COR-L47 (cell line): ENCODE results near the gene ACSS1.

Experiments
- DNase-seq: peaks from one replicate; lab custom pipeline; 2025; lab: John Stamatoyannopoulos, UW

ACSS1 gene

GRCh38 chr20:25046181-25046641 is 11.7 kb downstream of the ACSS1 start:
- DNase-seq, result no peak

- DNase-seq, result no peak
Observed at GRCh38 chr20:25045343-25045712, 12.6 kb downstream of the ACSS1 start.

- no peak for DNase-seq
Observed at GRCh38 chr20:25044660-25045342, 13.1 kb downstream of the ACSS1 start.

- DNase-seq, result no peak
Observed at GRCh38 chr20:25044261-25044560, 13.7 kb downstream of the ACSS1 start.

- DNase-seq, result no peak
Observed at GRCh38 chr20:25043499-25044260, 14.3 kb downstream of the ACSS1 start.

GRCh38 chr20:25042531-25043498 is 15.1 kb downstream of the ACSS1 start:
- DNase-seq, result no peak

GRCh38 chr20:25041813-25042530 is 16.0 kb downstream of the ACSS1 start:
- no peak for DNase-seq

- no peak for DNase-seq
Observed at GRCh38 chr20:25040438-25040831, 17.5 kb downstream of the ACSS1 start.

GRCh38 chr20:25039697-25040437 is 18.1 kb downstream of the ACSS1 start:
- DNase-seq, result no peak

- DNase-seq, result no peak
Observed at GRCh38 chr20:25038591-25039015, 19.3 kb downstream of the ACSS1 start.

GRCh38 chr20:25038103-25038410 is 19.9 kb downstream of the ACSS1 start:
- no peak for DNase-seq

GRCh38 chr20:25037288-25038102 is 20.4 kb downstream of the ACSS1 start:
- DNase-seq, result no peak

GRCh38 chr20:25036331-25036936 is 21.5 kb downstream of the ACSS1 start:
- no peak for DNase-seq

- no peak for DNase-seq
Observed at GRCh38 chr20:25035921-25036320, 22.0 kb downstream of the ACSS1 start.

GRCh38 chr20:25033924-25034300 is 24.0 kb downstream of the ACSS1 start:
- DNase-seq, result no peak

GRCh38 chr20:25033265-25033923 is 24.5 kb downstream of the ACSS1 start:
- no peak for DNase-seq

- no peak for DNase-seq
Observed at GRCh38 chr20:25032478-25033264, 25.3 kb downstream of the ACSS1 start.

- no peak for DNase-seq
Observed at GRCh38 chr20:25032065-25032477, 25.9 kb downstream of the ACSS1 start.

GRCh38 chr20:25031241-25031640 is 26.7 kb downstream of the ACSS1 start:
- DNase-seq, result no peak
